Stimulated activated CD4-positive, alpha-beta T cell treated with anti-CD3 and anti-CD28 coated beads, Interleukin-12 subunit alpha, Interleukin-12 subunit beta, amount 100 ng/mL, for 24 hours (primary cell): Measurements from ENCODE around the gene RACK1.

Source experiments
- DNase-seq, 2 experiments: peaks; one replicate each; pipeline ENCODE4 v3.0.0-alpha.2; 2020; ENCODE audit warnings: low read depth in 2 of 2

RACK1 gene

GRCh38 chr5:181259974-181260719 lies 16.4 kb upstream of the RACK1 start:
- no peak for DNase-seq

- DNase-seq = no peak
Observed at GRCh38 chr5:181259283-181259682, 15.6 kb upstream of the RACK1 start.

GRCh38 chr5:181258576-181258975 lies 14.9 kb upstream of the RACK1 start:
- DNase-seq = no peak

GRCh38 chr5:181255836-181256578 lies 12.3 kb upstream of the RACK1 start:
- no peak for DNase-seq

- DNase-seq = no peak
Observed at GRCh38 chr5:181255276-181255675, 11.6 kb upstream of the RACK1 start.

- DNase-seq = no peak
Observed at GRCh38 chr5:181248277-181248676, 4.6 kb upstream of the RACK1 start.

- peak; percentile 69 to 86 for DNase-seq
Observed at GRCh38 chr5:181246276-181247049, 2.8 kb upstream of the RACK1 start.

- DNase-seq = no peak
Observed at GRCh38 chr5:181245427-181246275, 1.9 kb upstream of the RACK1 start.

GRCh38 chr5:181243018-181243563 lies 615 bp downstream of the RACK1 start:
- no peak for DNase-seq

GRCh38 chr5:181242031-181242451 lies 1.7 kb downstream of the RACK1 start:
- DNase-seq = no peak

GRCh38 chr5:181241393-181241975 lies 2.2 kb downstream of the RACK1 start:
- DNase-seq = no peak

- no peak for DNase-seq
Observed at GRCh38 chr5:181239062-181239663, 4.5 kb downstream of the RACK1 start.

- no peak for DNase-seq
Observed at GRCh38 chr5:181237729-181238385, 5.8 kb downstream of the RACK1 start.

GRCh38 chr5:181236954-181237641 lies 6.6 kb downstream of the RACK1 start:
- DNase-seq = no peak

GRCh38 chr5:181236471-181236870 lies 7.2 kb downstream of the RACK1 start:
- DNase-seq = no peak

- DNase-seq = no peak
Observed at GRCh38 chr5:181235689-181236366, 7.9 kb downstream of the RACK1 start.

GRCh38 chr5:181235323-181235688 lies 8.4 kb downstream of the RACK1 start:
- no peak for DNase-seq

- DNase-seq = no peak
Observed at GRCh38 chr5:181234455-181235306, 9.0 kb downstream of the RACK1 start.
